T-helper 1 cell (primary cell): ENCODE results near the gene MBTPS1.

Experiments used
- DNase-seq, 5 donors: peaks; one replicate each; pipeline ENCODE4 v3.0.0-alpha.2; 2012 to 2020

MBTPS1 gene

DNA sequence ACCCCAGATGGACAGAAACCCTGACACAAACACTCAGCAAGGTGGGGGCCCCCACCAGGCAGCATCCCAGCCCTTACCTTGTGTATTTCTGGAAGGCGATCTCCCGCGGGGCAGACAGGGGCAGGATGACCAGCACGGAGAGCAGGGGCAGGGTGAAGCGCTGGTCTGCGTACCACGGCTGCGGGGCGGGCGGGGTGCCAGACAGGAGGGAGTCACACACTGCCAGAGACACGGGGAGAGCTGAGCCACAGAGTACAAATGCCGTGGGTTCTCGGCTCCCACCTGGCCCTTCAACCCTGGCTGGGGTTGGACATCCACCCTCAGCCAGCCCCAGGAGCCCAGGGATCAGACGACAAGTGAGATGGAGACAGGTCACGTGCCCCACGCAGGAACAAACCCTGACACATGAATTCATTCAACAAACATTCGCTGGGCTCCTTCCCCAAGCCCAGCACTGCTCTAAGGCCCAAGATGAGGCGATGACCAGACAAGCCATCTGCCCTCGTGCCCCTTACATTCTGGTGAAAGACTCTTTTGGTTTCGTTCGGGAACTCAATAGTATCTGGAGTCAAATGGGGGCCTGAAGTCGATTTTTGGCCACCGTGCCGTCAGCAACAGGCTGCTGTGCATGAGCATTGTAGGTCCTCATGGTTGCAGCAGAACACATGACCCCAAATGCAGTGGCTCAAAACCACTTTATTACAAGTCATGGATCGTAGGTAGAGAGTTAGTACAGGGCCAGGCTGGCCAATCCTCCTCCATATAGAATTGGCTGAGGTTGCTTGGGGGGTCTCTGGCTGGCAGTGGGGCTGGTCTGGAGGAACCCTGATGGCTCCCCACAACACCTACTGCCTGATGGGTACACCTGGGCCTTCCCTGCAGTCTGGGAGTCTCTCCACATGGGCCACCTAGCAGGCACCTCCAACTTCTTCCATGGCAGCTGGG lies 83.2 kb downstream of the MBTPS1 start:
- DNase-seq = no peak

DNA sequence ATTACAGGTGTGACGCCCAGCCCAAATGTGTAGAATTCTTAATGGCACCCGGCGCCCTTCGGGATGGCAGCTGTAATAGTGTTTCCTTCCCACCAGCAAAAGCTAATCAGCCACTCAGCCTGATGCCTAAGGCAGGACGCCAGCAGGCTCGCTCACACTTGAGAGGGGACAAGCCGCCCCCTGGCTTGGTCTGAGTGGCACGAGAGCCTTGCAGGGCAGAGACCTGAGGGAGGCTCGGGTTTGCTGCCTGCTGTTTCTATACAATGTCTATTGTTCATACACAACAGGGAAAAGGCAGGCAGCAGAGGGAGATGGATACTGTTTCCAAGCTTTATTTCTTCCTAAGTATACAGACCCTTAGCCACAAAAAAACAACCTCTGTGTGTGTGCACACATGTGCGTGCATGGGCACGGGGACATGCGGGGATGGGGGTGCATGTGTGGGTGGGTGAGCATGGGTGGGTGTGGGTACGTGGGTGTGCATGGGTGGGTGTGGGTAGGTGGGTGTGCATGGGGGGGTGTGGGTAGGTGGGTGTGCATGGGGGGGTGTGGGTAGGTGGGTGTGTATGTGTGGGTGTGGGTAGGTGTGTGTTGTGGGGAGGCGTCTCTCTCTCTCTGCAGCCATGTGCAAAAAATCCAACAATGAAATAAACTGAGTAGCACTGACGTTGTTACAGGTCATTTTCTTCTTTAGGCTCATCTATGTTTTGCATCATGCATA lies 84.1 kb downstream of the MBTPS1 start:
- no peak for DNase-seq

DNA sequence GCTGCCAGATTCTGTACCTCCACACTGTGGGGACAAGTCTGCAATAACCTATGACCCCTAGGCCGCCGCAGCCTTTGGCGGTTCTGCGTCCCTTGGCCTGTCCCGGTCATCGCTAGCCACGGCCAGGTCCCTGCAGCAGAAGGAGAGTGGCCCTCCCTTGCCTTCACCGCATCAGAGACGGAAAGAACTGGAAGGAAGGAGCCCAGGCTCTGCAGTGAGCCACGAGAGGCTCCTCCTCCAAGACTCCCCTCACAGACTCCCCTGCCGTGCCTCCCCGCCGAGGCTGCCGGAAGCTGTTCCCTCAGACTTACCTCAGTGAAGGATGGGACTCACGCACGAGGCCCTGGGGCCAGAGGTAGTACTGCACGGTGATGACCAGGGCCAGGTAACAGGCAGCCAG lies 85.2 kb downstream of the MBTPS1 start:
- no peak for DNase-seq

DNA sequence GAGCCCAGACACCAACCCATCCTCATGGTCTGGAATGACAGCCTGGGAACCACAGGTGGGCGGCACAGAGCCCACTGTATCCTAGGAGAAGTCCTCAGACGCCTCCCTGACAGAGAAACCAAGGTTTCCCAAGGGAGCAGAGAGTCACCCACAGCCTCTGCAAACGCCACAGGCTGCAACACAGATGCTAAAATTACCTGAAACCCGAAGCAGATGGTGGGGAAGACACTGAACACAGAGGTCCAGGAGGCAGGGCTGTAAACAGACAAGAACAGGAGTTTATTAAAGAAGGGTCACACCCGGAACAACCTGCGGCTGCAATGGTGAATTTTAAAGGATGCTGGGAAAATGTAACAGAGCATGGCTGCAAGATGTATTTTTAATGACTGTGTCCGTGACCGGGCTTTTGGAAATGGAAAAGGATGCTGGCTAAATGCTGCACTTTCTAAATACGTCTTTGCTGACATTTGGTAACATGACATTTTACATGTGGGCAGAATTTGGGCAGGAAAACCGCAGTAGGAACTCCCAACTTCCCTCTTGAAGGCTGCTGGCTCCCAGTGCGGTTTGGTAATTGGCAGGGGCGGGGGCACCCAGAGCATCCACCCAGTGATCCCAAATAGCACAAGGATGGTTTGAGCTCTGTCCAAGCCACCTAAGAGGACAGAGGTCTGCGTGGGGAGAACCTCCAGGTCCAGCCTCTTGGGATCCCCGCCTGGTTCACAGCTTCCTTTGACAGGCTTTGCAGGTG lies 87.3 kb downstream of the MBTPS1 start:
- no peak for DNase-seq

DNA sequence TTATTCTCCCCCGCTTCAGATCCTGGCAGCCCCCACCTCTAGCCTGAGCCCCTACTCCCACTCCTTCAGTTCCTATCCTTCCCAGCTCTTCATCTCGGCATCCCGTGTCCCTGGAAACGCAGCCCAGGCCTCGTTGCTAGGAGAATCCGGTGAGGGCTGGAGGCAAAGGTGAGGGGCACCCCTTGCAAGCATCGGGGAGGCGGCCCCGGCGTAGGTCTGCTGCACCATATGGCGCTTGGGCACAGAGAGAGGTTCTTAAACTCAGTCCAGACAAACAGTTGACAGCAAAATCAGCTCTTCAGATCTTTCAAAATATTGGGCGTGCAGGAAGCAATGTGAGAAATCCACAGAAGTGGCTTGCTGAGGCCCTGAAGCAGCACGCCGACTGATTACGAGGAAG lies 89.1 kb downstream of the MBTPS1 start:
- DNase-seq = no peak

DNA sequence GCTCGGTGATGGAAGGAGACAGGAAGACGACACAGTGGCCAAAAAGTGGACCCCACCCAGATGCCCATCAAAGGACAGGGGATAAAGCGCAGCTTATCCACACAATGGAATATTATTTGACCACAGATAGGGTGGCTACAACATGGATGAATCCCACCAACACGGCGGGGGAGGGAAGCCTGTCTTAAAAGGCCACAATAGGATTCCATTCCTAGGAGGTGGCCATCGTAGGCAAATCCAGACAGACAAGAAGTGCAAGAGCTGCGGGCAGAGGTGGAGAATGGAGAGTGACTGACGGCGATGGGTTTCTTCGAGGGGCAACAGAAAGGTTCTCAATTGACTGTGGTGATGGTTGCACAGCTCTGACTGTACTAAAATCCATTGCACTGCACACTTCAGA lies 90.1 kb downstream of the MBTPS1 start:
- DNase-seq = no peak

DNA sequence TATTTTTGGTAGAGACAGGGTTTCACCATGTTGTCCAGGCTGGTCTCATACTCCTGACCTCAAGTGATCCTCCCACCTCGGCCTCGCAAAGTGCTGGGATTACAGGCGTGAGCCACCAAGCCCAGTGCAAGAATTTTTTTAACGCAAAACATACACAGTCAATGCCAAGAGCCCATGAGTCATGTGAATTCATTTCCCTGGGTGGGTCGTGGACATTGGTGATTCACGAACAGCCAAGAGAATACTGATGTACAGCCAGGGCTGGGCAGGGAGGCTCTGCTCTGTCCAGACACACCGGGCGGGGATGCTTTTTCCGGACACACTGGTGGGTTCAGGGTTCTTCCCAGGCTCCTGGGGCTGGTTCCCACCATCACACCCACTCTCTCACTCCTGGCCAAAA lies 91.9 kb downstream of the MBTPS1 start:
- DNase-seq = no peak

DNA sequence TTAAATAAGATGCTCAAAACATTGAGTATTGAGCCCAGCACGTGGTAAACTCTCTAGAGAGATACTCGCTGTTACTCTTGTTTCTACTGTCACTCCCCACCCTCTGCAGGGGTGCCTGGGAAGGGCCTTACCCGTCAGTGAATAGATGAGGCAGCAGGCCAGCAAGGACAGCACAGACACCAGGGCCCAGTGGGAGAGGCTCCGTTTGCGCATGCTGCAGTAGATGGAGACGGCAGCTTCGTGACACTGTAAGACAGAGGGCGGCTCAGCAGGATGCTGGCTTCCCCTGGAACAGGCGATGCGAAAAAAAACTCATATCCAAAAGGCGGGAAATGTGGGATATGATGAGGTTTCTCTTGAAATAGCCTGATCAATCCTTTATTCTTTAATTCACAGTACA lies 94.1 kb downstream of the MBTPS1 start:
- DNase-seq = no peak

DNA sequence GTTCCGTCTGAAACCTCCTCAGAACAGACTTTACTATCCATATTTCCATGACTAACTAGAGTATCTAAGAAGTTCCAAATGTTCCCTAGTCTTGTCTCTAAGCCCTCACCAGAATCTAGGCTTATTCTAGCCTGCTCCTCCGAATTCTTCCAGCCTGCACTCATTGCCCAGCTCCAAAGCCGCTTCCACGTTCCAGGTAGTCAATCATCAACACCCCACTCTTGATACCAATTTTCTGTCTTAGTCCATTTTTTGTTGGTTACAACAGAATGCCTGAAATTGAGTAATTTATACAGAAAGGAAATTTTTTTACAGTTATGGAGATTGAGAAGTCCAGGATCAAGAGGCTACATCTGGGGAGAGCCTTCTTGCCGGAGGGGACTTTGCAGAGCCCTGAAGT lies 95.3 kb downstream of the MBTPS1 start:
- no peak for DNase-seq

DNA sequence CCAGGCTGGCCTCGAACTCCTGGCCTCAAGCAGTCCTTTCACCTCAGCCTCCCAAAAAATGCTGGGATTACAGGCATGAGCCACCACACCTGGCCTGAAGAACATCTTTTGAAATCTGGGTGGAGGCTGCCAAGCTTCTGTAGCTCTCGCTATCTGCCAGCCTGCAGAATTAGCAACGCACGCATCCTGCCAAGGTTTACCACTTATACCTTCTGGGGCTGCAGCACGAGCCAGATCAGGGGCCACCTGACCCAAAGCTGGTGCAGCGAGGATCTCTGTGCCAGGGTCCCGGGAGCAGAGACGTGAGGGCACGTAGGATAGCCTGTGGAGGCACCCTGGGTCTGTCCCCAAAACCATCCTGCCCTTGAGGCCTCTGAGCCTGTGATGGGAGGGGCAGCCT lies 96.4 kb downstream of the MBTPS1 start:
- no peak for DNase-seq

DNA sequence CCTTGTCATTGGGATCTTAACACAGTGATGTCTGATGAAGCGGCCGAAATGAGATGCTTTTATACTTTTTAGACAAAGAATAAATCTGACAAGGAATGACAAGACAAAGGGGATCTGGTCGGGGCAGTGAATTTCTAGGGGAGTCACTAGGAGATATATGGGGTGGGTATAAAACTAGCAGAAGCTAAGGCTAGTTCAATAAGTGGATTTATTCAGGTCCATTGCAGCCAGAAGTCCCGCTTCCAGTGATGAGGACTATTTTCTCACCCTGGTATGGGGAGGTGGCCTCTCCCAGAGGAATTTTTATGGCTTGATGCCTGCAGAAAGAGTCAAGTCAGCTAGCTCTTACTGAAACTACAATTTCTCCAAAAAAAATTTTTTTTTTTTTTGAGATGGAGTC lies 98.0 kb downstream of the MBTPS1 start:
- no peak for DNase-seq

DNA sequence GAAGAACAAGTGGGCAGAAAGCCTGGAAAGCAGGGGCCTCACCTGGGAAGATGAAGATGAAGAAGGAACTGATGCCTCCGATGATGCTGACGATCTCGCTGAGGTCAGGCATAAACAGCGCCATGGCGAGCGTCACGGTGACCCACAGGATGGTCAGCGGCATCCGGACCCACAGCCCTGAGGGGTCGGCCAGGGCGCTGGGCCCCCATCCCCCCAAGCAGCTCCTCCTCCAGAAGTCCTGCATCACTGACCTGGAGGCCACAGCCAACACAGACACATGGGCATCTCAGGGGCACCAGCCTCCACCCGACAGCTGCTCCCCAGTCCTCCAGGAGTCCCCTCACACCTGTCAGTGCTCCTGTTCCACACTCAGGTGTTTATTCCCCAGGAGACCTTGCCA lies 100.3 kb downstream of the MBTPS1 start:
- DNase-seq = no peak

DNA sequence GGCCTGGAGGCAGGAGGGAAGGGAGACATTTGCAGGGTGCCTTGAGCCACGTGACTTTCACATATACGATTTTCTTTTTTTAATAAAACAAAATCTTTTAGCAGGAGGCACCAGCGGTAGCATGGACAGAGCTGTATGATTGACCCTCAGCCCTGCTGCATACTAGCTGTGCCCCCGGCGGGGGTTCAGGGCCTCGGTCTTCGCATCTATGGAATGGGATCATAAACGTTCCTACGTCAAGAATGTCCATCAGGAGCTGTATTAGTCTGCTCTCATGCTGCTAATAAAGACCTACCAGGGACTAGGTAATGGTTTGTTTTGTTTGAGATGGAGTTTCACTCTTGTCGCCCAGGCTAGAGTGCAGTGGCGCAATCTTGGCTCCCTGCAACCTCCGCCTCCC lies 101.3 kb downstream of the MBTPS1 start:
- no peak for DNase-seq

DNA sequence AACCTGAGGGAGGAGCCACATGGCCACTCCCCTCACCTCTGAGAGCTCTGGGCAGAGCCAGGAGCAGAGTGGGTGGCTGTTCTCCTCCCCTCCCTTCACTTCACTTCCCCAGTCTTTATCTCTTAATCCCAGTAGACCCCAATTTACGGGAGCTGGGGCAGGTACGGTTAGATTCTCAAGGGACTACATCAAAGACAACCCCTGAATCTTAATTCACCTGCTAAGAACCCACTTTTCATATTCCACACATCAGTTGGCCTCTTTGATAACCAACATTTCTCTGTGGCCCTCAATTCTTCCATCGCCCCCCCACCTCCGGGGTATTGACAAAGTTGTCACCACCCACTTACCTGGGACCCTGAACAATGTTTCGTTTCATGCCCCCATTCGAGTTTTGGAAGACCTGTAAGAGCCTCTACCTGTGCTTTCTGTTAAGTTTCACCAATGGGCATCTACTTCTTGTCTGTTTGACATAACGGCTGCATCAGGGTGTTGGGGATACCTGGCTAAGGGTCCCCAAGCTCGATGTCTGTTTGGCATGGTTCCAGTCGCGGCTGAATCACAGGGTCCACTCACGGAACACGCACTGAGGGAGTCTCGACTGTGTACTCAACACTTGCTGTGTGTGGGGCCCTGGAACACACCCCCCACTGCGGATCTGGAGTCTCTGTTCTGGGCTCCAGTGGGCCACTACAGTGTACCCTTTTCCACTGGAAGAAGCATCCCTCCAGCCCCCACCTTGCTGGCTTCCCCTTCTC lies 102.0 kb downstream of the MBTPS1 start:
- no peak for DNase-seq

DNA sequence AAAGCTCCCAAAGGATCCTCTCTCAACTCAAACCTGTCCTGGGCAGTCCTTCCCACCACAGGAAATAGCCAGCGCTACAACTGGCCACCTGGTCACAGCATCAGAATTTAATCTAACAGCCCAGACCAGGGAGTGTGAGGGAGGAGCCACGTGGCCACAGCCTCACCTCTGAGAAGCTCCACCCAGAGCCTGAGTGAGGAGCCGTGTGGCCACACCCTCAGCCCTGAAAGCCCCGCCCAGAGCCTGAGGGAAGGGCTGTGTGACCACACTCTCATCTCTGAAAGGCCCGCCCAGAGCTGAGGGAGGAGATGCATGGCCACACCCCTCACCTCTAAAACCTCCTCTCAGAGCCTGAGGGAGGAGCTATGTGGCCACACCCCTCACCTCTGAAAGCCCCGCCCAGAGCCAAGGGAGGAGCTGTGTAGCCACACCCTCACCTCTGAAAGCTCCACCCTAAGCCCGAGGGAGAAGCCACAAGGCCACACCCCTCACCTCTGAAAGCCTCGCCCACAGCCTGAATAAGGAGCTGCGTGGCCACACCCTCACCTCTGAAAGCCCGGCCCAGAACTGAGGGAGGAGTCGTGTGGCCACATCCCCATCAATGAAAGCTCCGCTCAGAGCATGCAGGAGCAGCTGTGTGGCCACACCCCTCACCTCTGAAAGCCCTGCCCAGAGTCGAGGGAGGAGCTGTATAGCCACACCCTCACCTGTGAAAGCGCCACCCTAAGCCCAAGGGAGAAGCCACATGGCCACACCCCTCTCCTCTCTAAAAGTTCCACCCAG lies 102.8 kb downstream of the MBTPS1 start:
- peak in 4 of 5 donors; percentile 19 to 65 (median 30) for DNase-seq

DNA sequence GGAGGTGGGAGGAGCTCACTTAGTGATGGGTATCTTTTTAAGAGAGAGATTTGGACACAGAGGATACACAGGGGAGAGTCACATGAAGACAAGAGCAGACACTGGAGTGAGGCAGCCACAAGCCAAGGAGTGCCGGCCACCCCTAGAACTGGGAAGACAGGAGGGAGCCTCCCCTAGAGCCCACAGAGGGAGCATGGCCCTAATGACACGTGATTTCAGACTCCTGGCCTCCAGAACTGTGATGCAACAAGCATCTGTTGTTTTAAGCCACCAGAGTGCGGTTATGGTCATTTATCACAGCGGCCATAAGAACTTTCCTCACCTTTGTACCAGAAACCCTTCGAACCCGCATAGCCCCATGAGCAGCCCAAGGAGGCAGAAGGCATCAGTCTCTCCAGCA lies 107.5 kb downstream of the MBTPS1 start:
- no peak for DNase-seq

DNA sequence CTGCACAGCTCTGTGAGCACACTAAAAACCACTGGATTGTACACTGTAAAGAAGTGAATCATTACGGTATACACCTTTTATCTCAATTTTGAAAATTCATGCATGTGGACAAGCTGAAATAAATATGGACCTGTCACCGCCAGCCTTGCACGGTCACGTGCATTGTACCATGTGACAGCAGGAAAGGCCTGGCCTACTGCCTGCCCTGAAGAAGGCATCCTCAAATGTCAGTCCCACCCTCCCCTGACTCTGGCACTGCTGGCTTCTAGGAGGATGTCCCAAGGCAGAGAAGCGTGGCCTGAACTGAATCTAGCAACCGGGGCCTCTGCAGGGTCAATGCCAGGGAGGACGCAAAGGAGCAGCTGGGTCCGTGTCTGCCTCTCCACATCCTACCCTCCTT lies 108.8 kb downstream of the MBTPS1 start:
- DNase-seq = no peak

DNA sequence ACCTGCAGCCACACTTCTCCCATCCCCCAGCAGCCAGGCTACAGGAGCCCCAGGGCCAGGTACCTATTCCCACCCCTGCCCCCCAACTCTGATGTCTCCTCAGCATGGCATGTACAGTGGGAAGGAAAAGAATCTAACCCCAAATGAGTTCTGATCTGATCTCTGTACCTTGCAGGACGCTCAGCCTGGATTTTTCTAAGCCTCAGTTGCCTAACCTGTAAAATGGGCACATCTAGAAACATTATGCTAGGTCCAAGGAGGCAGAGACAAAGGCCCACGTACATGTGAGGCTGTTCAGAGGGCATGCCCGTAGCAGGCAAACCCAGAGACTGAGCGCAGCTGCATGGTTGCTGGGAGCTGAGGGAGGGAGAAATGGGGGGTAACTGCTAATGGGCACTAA lies 109.2 kb downstream of the MBTPS1 start:
- no peak for DNase-seq

DNA sequence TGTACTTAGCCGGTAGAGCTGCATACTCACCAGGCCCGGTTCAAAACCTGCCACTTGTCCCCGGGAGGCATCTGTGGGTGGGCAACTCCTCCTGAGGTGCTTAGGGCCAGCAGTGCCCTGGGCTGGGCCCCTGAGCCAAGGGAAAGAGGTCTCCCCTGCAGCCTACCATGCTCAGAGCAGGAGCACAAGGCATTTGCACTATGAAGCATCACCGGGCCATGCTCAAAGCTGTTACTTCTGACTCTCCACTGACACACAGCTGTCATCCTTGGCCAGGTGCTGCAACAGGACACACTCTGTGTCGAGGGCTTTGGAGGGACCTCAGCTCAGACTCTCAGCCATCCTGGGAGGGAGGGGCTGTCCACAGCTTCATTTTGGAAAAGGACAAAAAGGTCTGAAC lies 111.4 kb downstream of the MBTPS1 start:
- no peak for DNase-seq

DNA sequence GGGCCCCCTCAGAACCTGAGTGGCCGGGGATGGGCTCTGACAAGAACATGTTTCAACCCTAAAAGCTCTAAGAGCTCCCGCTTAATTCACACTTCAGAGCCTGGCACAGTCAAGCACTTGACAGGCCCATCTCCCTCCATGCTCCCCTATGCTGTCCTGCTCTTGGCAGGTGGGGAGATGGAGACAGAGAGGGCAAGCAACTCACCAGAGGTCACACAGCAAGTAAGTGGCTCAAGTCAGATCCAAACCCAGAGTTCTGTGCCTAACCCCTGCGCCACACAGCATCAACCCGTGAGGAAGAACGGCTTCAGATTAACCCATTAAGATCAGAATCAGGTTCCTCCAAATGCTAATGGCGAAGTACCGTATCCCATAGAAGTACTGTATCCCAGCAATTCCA lies 112.3 kb downstream of the MBTPS1 start:
- no peak for DNase-seq
